ENCODE results near the gene NME9. TPM values are rescaled to one million over a fixed set of nuclear protein-coding genes. Genes with fewer than 3 reads are reported as not detected.

Gene NME9
- total RNA-seq, 1 experiment from 2014 or later, result not detected

GRCh38 chr3:138297876-138298275 is 31.8 kb downstream of the NME9 start:
- H3K9me3 ChIP-seq (ENCODE audit: control insufficient read depth, low read depth, low read length), result no peaks in the 10 kb centered on the region
- no peak overlapping the region for H3K4me3 Mint-ChIP-seq
- H3K9ac ChIP-seq (ENCODE audit: extremely low read depth, insufficient read length, low read length), result no peak overlapping the region
- no peak overlapping the region for H2BK5ac ChIP-seq (ENCODE audit: insufficient read length, low read length)
- no peaks in the 10 kb centered on the region for H3K4me1 ChIP-seq (ENCODE audit: insufficient read depth, low read length)
- H3K79me2 ChIP-seq (ENCODE audit: insufficient read depth, low read length), result no peaks in the 10 kb centered on the region
- no peak overlapping the region for H3K4ac ChIP-seq (ENCODE audit: low read depth, low read length)
- no peaks in the 10 kb centered on the region for H3K27me3 Mint-ChIP-seq (ENCODE audit: low read depth)
- H3K18ac ChIP-seq (ENCODE audit: insufficient read length, low read depth, low read length), result no peak overlapping the region
- H3K4me2 ChIP-seq (ENCODE audit: insufficient read depth, insufficient read length, low read length), result no peak overlapping the region
- no peak overlapping the region for H2BK20ac ChIP-seq (ENCODE audit: low read depth, low read length, poor library complexity, severe bottlenecking)
- DNase-seq, result no peak
- H4K91ac ChIP-seq (ENCODE audit: insufficient read length, low read depth, low read length), result no peak overlapping the region
- no peak overlapping the region for H4K5ac ChIP-seq (ENCODE audit: insufficient read length, low read depth, low read length)
- H2BK12ac ChIP-seq (ENCODE audit: insufficient read length, low read depth, low read length), result no peak overlapping the region
- H3K36me3 Mint-ChIP-seq (ENCODE audit: insufficient read depth in 1 of 3, low read depth in 3 of 3), result peaks cover 8 to 32% (median 24%) of the 10 kb centered on the region in 3 experiments; a peak in 6 of 7 replicates
- H4K8ac ChIP-seq (replicated peaks; ENCODE audit: insufficient read length, low read depth, low read length), result no peak overlapping the region
- no CpG with 5 or more reads among the region's 1 CpG for WGBS (ENCODE audit: extremely low coverage, insufficient read length, low lambda C conversion rate)
- TF ChIP-seq CTCF (conservative IDR thresholded peaks at IDR 0.05), result no peak
- no peaks in the 10 kb centered on the region for H3K23me2 ChIP-seq (ENCODE audit: insufficient read length, low read depth, low read length, poor library complexity, severe bottlenecking)
- H3K27ac ChIP-seq (ENCODE audit: insufficient read length, low read depth, low read length), result no peak overlapping the region
- no peak overlapping the region for H3K23ac ChIP-seq (ENCODE audit: insufficient read length, low read depth, low read length)
- H3K27me3 ChIP-seq (ENCODE audit: insufficient read depth, low read length), result no peaks in the 10 kb centered on the region; the same call in 1 of the 2 replicates
- no peak overlapping the region for H2AFZ ChIP-seq (ENCODE audit: low read length)
- H3K9me3 Mint-ChIP-seq, result no peaks in the 10 kb centered on the region
- no peak overlapping the region for H2BK120ac ChIP-seq (ENCODE audit: low read depth, low read length, poor library complexity, severe bottlenecking)
- H3K4me1 Mint-ChIP-seq, result no peaks in the 10 kb centered on the region
- H3K27ac Mint-ChIP-seq, result no peak overlapping the region
- no peaks in the 10 kb centered on the region for H4K20me1 ChIP-seq (ENCODE audit: control insufficient read depth, insufficient read depth, insufficient read length)
- H3K79me1 ChIP-seq (ENCODE audit: insufficient read depth, low read depth, low read length, poor library complexity, severe bottlenecking), result no peaks in the 10 kb centered on the region
- H2AK5ac ChIP-seq (ENCODE audit: insufficient read length, low read length), result no peak overlapping the region
- H3T11ph ChIP-seq (ENCODE audit: low read length), result no peak overlapping the region
- H2BK15ac ChIP-seq (ENCODE audit: low read depth, low read length), result no peak overlapping the region
- no peak overlapping the region for H3K14ac ChIP-seq (ENCODE audit: insufficient read depth, low read length)
- no peak overlapping the region for H3K56ac ChIP-seq (ENCODE audit: insufficient read length, low read depth, low read length)
